Activated naive CD4-positive, alpha-beta T cell treated with anti-CD3 and anti-CD28 coated beads, Interleukin-2, amount 10 ng/mL, durations not matched to agents 7 days and 5 days (primary cell): ENCODE results near the gene CDK18.

Experiments used
- CTCF ChIA-PET: fragments of 350-600 bp; sonication (Branson Sonifier 250); formaldehyde crosslinking; loops from one replicate; lab custom pipeline; 2021; ENCODE audit warnings: antibody characterized with exemption; lab: Charles Lee
- DNase-seq: peaks from one replicate; pipeline ENCODE4 v3.0.0-alpha.2; 2020
- H3K27ac Mint-ChIP-seq: one replicate; pipeline ENCODE4 v1.8.0; 2021; ENCODE audit warnings: mild to moderate bottlenecking, moderate library complexity, mixed read lengths
- H3K27me3 Mint-ChIP-seq: one replicate; pipeline ENCODE4 v1.8.0; 2021; ENCODE audit warnings: mild to moderate bottlenecking, mixed read lengths
- H3K36me3 Mint-ChIP-seq: one replicate; pipeline ENCODE4 v1.8.0; 2021; ENCODE audit warnings: mixed read lengths
- H3K4me1 Mint-ChIP-seq: one replicate; pipeline ENCODE4 v1.8.0; 2021; ENCODE audit warnings: mixed read lengths
- H3K4me3 Mint-ChIP-seq: one replicate; pipeline ENCODE4 v1.8.0; 2021; ENCODE audit warnings: mild to moderate bottlenecking, moderate library complexity, mixed read lengths
- H3K9me3 Mint-ChIP-seq: one replicate; pipeline ENCODE4 v1.8.0; 2021; ENCODE audit warnings: mixed read lengths

The CDK18 gene

DNA sequence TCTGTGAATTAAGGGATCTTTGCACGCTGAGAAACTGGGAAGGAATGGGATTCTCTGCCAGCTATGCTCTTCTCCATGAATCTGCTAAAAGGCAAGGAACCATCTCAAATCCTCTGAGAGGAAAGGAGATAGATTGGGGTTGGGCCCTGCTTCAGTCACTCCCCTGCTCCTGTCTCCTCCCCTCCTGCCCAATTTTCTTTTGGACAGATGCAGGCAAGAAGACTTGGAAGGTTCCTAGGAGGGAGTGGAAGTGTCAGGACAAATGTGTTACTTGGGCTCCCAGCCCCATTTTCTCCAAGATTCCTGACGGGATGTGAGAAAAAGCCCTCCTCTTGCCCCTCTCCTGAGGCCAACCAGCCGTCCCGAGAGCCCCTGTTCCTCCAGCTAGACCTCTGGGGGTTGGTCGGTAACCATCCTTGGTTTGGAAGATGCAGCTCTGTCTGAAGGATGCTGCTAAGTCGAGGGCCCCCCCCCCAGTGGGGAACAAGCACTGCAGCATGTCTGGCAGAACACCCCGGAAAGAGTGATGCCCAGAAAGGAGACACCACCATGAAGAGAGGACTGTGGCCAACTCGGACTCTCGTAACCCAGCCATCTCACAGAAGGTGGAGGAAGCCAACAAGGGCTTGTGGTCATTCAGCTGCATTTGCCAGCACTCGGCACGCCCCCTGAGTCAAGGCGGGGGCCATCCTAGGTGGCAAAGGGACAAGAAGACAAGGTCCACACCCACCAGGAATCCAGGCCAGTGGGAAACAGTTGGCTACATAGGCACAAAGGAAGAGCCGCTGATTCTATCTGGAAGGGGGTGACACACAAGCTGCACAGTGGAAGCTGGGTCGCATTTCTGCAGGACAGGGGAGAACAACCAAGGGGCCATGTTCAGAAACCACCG is 43.7 kb downstream of the CDK18 start:
- H3K27me3 Mint-ChIP-seq, result peaks cover 72% of the 10 kb centered on the region

DNA sequence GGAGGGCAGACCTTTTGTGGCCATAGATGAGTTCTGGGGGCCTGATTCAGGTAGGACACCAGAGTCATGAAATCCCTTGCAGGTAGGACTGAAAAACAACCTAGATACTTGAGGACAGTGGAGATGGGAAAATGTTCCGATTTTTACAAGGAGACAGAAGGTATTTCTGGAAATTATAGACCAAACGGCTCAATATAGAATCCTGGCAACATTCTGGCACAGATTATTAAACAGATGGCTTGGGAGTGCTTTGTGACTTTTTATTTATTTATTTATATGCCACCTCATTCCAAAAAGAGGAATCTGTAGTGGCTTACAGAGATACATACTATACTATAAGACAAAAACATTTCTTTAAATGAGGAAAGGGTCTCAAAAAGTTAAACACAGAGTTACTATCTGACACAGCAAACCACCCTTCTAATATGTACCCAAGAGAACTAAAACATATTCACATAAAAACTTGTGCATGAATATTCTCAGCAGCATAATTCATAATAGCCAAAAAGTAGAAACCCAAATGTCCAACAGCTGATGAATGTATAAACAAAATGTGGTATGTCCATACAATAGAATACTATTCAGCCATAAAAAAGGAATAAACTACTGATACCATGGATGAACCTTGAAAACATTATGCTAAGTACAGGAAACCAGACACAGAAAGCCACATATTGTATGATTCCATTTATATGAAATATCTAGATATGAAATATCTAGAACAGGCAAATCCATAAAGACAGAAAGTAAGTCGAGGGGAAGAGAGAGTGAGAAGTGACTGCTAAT is 49.8 kb downstream of the CDK18 start:
- Mint-ChIP-seq H3K27ac (no peak overlapping the region), H3K4me1 (no peaks in the 10 kb centered on the region), H3K9me3 (peaks cover 14% of the 10 kb centered on the region), H3K4me3 (no peak overlapping the region), H3K27me3 (peaks cover 58% of the 10 kb centered on the region), H3K36me3 (peaks cover 2% of the 10 kb centered on the region)
- CTCF ChIA-PET, result interaction anchor here (1.0 kb wide), 1 partner anchor 38 kb away, joined by 3 read pairs; no protein-coding TSS in a partner anchor
- DNase-seq, result no peak

More for the DNA sequence above, 43.7 kb downstream of the CDK18 start:
- Mint-ChIP-seq H3K4me3 (no peak overlapping the region), H3K9me3 (no peaks in the 10 kb centered on the region), H3K4me1 (peaks cover 7% of the 10 kb centered on the region), H3K27ac (no peak overlapping the region), H3K36me3 (no peaks in the 10 kb centered on the region)
- no peak for DNase-seq
- CTCF ChIA-PET, result interaction anchor here (0.6 to 1.4 kb wide), 3 partner anchors 11 to 108 kb away, joined by 3 read pairs; no protein-coding TSS in a partner anchor

DNA sequence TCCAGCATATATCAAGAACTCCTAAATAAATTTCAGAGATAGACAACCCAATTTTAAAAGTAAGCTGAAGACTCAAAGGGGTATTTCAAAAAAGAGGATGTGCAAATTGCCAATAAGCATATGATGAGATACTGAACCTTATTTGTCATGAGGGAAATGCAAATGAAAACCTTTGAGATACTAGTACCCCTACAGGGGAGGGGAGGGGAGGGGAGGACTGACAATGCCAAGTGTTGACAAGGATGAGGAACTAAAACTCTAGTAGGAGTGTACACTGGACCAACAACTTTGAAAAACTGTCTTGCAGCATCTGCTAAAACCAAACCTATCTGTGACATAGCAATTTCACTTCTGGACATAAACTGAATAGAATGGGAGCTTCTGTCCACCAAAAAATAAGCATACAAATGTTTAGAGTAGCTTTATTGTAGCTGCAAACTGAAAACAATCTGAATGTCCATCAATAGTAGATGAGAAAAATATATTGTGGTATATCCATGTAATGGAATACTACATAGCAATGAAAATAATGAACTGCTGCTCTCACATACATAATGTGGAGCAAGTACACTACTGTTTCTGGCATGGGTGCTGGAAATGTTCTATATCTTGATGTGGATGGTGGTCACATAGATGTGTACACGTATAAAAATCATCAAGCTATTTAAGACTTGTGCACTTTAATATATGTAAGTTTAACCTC is 57.2 kb downstream of the CDK18 start:
- Mint-ChIP-seq H3K4me1 (no peaks in the 10 kb centered on the region), H3K9me3 (no peaks in the 10 kb centered on the region), H3K36me3 (no peaks in the 10 kb centered on the region), H3K27ac (no peak overlapping the region), H3K4me3 (no peak overlapping the region), H3K27me3 (peaks cover 69% of the 10 kb centered on the region)
- DNase-seq, result no peak
- CTCF ChIA-PET, result interaction anchor here (0.9 to 1.2 kb wide), 2 partner anchors 33 to 37 kb away, joined by 3 read pairs; no protein-coding TSS in a partner anchor

DNA sequence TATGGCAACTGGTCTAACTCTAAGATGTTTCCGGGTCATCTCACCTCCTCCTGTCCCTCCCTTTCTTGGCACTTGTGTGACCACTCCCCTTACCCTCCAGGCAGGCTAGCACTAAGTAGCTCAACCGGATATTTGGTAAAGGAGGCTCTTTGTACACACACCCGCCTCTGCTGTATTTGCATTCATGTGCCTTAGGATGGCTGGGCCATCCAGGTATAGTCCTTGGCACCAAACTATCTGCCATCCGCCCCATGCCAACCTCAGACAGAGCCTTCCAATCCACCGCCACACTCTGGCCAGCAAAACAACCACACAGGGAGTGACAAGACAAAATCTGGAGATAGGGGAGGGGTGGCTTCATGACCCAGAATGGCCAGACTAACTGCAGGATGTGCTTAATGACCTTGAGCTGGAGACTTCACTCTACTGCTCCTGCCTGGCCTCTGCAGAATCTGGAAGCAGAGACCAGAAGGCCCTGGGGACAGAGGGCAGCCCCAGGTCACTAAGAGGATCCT is 59.5 kb downstream of the CDK18 start:
- CTCF ChIA-PET, result no interaction called here

DNA sequence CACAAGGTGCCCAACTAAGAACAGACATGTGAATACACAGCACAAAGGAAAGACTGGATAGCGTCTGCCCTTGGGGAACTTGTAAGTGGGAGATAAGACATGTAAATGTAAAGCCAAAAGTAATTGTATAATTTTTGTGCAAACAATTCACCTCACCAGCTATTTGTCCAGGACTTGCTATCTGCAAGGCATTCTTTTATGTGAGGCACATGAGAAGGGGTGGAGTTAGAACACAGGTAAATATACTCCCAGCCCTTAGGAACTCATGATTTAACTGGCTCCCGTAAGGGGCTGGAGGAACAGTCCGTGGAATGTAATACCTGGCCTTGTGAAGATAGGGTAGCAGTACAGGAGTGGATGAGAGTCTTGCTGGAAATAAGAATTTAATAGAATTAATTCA is 61.3 kb downstream of the CDK18 start:
- Mint-ChIP-seq H3K4me3 (no peak overlapping the region), H3K9me3 (no peaks in the 10 kb centered on the region), H3K27me3 (peaks cover 73% of the 10 kb centered on the region), H3K36me3 (no peaks in the 10 kb centered on the region), H3K4me1 (peaks cover 4% of the 10 kb centered on the region), H3K27ac (no peak overlapping the region)
- no peak for DNase-seq
- CTCF ChIA-PET, result interaction anchor here (0.7 to 1.3 kb wide), 2 partner anchors 9 to 16 kb away, joined by 3 to 4 read pairs; no protein-coding TSS in a partner anchor

More for the DNA sequence above, 59.5 kb downstream of the CDK18 start:
- peaks cover 4% of the 10 kb centered on the region for H3K4me1 Mint-ChIP-seq
- H3K4me3 Mint-ChIP-seq, result no peak overlapping the region
- no peaks in the 10 kb centered on the region for H3K36me3 Mint-ChIP-seq
- H3K27ac Mint-ChIP-seq, result no peak overlapping the region
- no peaks in the 10 kb centered on the region for H3K9me3 Mint-ChIP-seq
- no peak for DNase-seq
- peaks cover 70% of the 10 kb centered on the region for H3K27me3 Mint-ChIP-seq

DNA sequence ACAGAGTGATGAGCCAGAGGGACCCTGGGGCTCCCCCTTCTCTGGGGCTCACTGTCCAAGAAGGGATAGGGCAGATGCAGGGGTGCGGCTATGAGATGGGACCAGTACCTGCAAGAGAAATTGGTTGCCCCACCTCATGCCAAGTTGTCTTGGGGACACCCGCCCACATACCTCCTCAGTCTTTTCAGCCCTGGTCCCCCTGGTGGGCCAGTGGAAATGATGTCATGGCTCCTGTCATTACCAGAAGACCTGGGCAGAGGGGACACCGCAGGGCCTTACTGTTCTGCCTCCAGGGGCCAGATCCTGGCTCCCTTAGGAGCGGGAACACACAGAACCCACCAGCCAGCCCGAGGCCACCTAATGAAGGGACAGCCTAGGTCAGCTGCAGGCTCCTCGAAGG is 63.2 kb downstream of the CDK18 start:
- Mint-ChIP-seq H3K4me1 (peaks cover 4% of the 10 kb centered on the region), H3K27me3 (peaks cover 85% of the 10 kb centered on the region), H3K4me3 (no peak overlapping the region), H3K9me3 (no peaks in the 10 kb centered on the region), H3K27ac (no peak overlapping the region), H3K36me3 (no peaks in the 10 kb centered on the region)
- CTCF ChIA-PET, result interaction anchor here (0.9 kb wide), 1 partner anchor 39 kb away, joined by 3 read pairs; no protein-coding TSS in a partner anchor
- no peak for DNase-seq

DNA sequence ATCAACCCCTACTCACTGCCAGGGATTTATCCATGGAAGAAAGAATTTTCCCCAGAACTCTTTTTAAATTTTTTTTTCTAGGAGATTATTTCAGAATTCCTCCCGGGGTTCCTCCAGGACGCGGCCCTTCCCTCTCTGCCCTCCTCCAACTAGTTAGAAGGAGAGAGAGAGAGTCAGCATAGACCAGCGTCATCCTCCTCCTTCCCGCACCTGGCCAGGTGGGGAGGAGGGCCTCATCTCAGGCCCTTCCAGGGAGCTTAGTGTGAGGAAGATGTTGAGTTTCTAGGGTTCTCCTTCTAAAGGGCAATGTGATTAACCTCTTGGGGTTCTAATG is 63.6 kb downstream of the CDK18 start:
- H3K4me1 Mint-ChIP-seq, result peaks cover 4% of the 10 kb centered on the region
- CTCF ChIA-PET, result no interaction called here
- no peak overlapping the region for H3K4me3 Mint-ChIP-seq
- H3K27me3 Mint-ChIP-seq, result peaks cover 87% of the 10 kb centered on the region
- H3K36me3 Mint-ChIP-seq, result no peaks in the 10 kb centered on the region
- DNase-seq, result no peak
- H3K27ac Mint-ChIP-seq, result no peak overlapping the region
- H3K9me3 Mint-ChIP-seq, result no peaks in the 10 kb centered on the region

DNA sequence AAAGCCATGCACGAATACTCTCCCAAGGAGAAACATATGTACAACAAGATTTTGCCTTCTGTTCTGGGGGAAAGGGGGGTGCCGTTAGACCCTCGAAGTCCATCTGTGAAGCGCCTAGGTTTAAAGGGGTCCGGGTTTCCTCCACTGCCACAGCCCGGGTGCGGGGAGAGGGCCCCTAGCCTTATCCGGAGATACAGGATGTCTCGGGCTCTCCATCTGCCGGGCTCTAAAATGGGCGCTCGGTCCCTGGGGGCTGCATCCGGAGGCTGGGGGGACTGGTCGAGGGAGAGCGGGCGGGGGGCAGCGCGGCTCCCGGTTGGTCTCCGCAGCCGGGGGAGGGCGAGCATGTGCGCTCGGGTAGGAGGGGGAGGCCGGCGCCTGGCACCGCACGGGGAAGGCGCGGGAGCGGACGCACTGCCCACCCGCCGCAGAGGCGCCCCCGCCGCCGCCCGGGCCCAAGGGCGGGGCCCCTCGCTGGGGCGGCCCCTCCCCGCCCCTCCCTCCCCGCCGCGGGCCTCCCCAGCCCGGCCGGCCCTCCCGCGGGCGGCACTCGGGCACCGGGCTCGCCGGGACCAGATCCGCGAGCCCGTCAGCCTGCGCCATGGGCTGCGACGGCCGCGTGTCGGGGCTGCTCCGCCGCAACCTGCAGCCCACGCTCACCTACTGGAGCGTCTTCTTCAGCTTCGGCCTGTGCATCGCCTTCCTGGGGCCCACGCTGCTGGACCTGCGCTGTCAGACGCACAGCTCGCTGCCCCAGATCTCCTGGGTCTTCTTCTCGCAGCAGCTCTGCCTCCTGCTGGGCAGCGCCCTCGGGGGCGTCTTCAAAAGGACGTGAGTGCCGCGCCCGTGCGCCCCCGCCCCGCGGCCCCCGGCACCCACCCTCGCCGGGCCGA is 64.2 kb downstream of the CDK18 start:
- no peak for DNase-seq
- no peak overlapping the region for H3K4me3 Mint-ChIP-seq
- no peaks in the 10 kb centered on the region for H3K9me3 Mint-ChIP-seq
- H3K36me3 Mint-ChIP-seq, result no peaks in the 10 kb centered on the region
- H3K4me1 Mint-ChIP-seq, result peaks cover 4% of the 10 kb centered on the region
- H3K27me3 Mint-ChIP-seq, result peaks cover 83% of the 10 kb centered on the region
- CTCF ChIA-PET, result interaction anchor here (1.0 to 1.8 kb wide), 2 partner anchors 40 to 44 kb away, joined by 4 read pairs; no protein-coding TSS in a partner anchor
- H3K27ac Mint-ChIP-seq, result no peak overlapping the region

DNA sequence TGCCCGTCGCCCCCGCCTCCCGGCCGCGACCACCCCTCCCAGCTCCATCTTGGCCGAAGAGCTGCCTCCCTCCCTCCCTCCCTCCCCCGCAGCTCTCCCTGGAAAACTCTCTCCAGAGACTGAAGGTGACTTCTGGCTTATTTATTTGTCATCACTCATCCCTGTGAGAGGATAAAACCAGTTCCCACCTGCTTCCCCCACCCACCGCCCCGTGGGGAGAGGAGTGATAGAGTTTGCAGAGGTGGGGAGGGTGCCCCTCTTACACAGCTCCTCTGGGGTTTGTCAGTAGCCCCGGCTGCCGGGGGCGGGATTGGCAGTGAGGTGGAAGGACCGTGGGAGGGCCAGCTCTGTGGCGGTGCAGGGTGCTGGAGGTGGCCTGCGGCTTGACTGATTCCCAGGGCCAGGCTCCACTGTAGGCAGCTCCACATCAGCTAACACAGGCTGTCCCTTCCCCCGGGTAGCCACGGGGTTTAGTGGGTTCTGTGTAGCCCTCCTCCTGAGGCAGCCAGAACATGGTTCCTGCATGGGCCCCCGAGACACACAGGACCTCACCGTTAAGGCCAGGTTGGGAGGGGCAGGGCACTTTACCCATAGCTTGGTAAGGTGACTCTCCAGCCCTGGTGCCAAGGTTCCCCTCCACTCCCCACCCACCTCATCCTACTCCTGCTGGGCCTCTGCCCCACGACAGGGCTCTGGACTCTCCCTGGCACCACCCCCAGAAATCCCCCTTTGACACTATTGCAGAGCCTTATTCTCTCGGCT is 65.1 kb downstream of the CDK18 start:
- CTCF ChIA-PET, result interaction anchor here (1.0 to 1.8 kb wide), 2 partner anchors 41 to 45 kb away, joined by 4 read pairs; no protein-coding TSS in a partner anchor
- no peaks in the 10 kb centered on the region for H3K36me3 Mint-ChIP-seq
- peaks cover 4% of the 10 kb centered on the region for H3K4me1 Mint-ChIP-seq
- DNase-seq, result no peak
- H3K27ac Mint-ChIP-seq, result no peak overlapping the region
- H3K9me3 Mint-ChIP-seq, result no peaks in the 10 kb centered on the region
- peaks cover 82% of the 10 kb centered on the region for H3K27me3 Mint-ChIP-seq
- H3K4me3 Mint-ChIP-seq, result no peak overlapping the region

DNA sequence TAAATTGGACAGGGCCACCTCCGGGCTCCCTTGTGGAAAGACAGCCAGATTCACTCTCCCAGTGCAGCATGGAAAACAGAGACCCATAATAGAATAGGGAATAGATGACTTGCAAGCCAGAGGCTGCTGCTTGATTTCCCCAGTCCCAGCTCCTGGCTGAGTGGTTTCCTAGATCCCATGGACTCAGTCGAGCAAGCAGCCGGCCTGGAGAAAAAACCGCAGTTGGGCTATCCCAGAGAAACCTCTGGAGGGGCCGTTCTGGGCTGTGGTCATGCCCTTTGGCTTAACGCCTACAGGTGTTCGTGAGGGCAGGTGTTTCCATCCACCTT is 65.7 kb downstream of the CDK18 start:
- Mint-ChIP-seq H3K4me1 (peaks cover 4% of the 10 kb centered on the region), H3K4me3 (no peak overlapping the region), H3K9me3 (no peaks in the 10 kb centered on the region), H3K27me3 (peaks cover 86% of the 10 kb centered on the region), H3K36me3 (no peaks in the 10 kb centered on the region), H3K27ac (no peak overlapping the region)
- CTCF ChIA-PET, result interaction anchor here (1.2 to 1.8 kb wide), 3 partner anchors 41 to 88 kb away, joined by 3 to 5 read pairs (median 4); no protein-coding TSS in a partner anchor
- no peak for DNase-seq

DNA sequence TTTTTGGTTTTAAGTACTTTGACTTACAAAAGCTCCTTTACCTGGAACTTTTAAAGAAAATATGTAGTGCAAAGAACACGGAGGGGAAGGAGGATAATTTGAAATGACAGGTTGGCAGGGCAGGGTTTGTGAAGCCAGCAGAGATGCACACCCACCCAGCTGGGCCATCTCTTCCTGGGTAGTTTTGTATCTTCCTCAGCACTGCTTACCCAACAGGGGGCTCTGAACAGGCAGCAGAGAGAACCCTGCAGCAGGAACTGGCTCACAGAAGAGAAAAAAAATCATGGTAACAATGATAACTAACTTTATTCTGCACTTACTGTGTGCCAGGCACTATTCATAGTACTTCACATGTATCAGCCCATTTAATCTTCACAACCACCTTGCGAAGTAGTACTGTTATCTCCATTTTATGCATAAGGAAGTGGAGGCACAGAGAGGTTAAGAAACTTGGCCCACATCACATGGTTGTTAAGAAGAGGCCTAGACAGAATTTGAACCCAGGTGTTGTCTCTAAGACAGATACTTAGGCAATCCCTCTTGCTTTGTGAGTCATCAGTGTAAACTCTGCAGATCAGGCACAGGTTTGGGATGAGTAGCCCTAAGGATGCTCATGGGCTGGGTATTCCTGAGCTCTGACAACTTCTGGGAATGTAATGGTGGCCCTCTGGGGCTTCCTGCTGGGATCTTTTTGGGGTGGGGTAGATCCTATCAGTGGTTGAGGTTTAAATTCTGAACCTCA is 66.5 kb downstream of the CDK18 start:
- H3K27me3 Mint-ChIP-seq, result peaks cover 89% of the 10 kb centered on the region

DNA sequence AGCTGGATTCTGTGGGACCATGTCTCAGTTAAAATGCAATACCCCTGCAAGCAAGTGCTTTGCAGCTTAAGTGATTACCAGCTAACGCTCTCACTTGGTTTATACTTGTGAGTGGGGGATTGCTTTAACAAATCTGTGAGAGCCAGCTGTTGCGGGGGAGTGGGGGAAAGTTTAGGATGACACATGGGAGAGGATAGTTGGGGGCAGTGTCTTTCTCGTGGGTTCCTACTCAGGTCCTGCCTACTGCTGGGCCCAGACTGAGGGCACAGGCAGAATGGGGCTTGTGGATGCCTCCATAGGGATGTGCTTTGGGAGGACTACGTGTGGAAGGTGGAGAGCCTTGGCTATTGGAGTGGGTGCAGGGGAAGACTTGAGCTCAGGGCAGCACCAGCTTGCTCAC is 67.3 kb downstream of the CDK18 start:
- H3K4me1 Mint-ChIP-seq, result peaks cover 4% of the 10 kb centered on the region
- H3K36me3 Mint-ChIP-seq, result no peaks in the 10 kb centered on the region
- no peak overlapping the region for H3K4me3 Mint-ChIP-seq
- DNase-seq, result no peak
- H3K9me3 Mint-ChIP-seq, result no peaks in the 10 kb centered on the region
- H3K27me3 Mint-ChIP-seq, result peaks cover 89% of the 10 kb centered on the region
- CTCF ChIA-PET, result interaction anchor here (0.7 to 1.3 kb wide), 3 partner anchors 12 to 86 kb away, joined by 3 to 4 read pairs (median 3); no protein-coding TSS in a partner anchor
- no peak overlapping the region for H3K27ac Mint-ChIP-seq

More for the DNA sequence above, 66.5 kb downstream of the CDK18 start:
- CTCF ChIA-PET, result interaction anchor here (0.8 to 1.4 kb wide), 4 partner anchors 12 to 87 kb away, joined by 3 to 5 read pairs (median 3); no protein-coding TSS in a partner anchor
- H3K27ac Mint-ChIP-seq, result no peak overlapping the region
- H3K36me3 Mint-ChIP-seq, result no peaks in the 10 kb centered on the region
- H3K4me1 Mint-ChIP-seq, result peaks cover 4% of the 10 kb centered on the region
- no peaks in the 10 kb centered on the region for H3K9me3 Mint-ChIP-seq
- H3K4me3 Mint-ChIP-seq, result no peak overlapping the region
- no peak for DNase-seq
